Immature natural killer cell (primary cell): ENCODE data around the gene PLPPR2. TPM values are rescaled to one million over a fixed set of nuclear protein-coding genes. Genes with fewer than 3 reads are reported as not detected.
"Not testable (repeated sequence)": the region's sequence is repeated elsewhere in the genome, so short reads cannot be mapped to it uniquely, and the experiment has no call there.

Source experiments
- DNase-seq, 3 donors: peaks; one replicate each; pipeline ENCODE4 v3.0.0; 2022; ENCODE audit warnings: mixed read lengths in 1 of 3
- H3K27ac Mint-ChIP-seq, 6 donors: one replicate each; pipeline ENCODE4 v1.8.0; 2020; ENCODE audit warnings: mixed read lengths in 6 of 6, mild to moderate bottlenecking in 5 of 6, inconsistent platforms in 4 of 6, moderate library complexity in 3 of 6
- H3K27me3 Mint-ChIP-seq, 3 donors: one replicate each; pipeline ENCODE4 v1.8.0; 2020 to 2021; ENCODE audit warnings: low read depth in 3 of 3, mild to moderate bottlenecking in 3 of 3, mixed read lengths in 3 of 3, moderate library complexity in 3 of 3, inconsistent platforms in 1 of 3
- H3K36me3 Mint-ChIP-seq, 3 donors: one replicate each; pipeline ENCODE4 v1.8.0; 2020; ENCODE audit warnings: mixed read lengths in 3 of 3, inconsistent platforms in 2 of 3, mild to moderate bottlenecking in 2 of 3
- H3K4me1 Mint-ChIP-seq, 2 donors: one replicate each; pipeline ENCODE4 v1.8.0; 2020; ENCODE audit warnings: inconsistent platforms in 2 of 2, mild to moderate bottlenecking in 2 of 2, mixed read lengths in 2 of 2, moderate library complexity in 1 of 2
- H3K4me3 Mint-ChIP-seq, 5 donors: one replicate each; pipeline ENCODE4 v1.8.0; 2020; ENCODE audit warnings: mild to moderate bottlenecking in 5 of 5, mixed read lengths in 5 of 5, inconsistent platforms in 3 of 5, moderate library complexity in 3 of 5
- H3K9me3 Mint-ChIP-seq, 6 donors: one replicate each; pipeline ENCODE4 v1.8.0; 2020; ENCODE audit warnings: mild to moderate bottlenecking in 6 of 6, mixed read lengths in 6 of 6, inconsistent platforms in 4 of 6, moderate library complexity in 3 of 6
- polyA plus RNA-seq, 3 donors: library from polyadenylated mRNA; unstranded; fragments of 300-500 nt; fragmentation: Illumina TruSeq; gene quantifications; one replicate each; pipeline ENCODE4 v1.2.3, GENCODE V29; 2021

Gene PLPPR2
- polyA plus RNA-seq, 3 donors from 2014 or later = 1.2 to 2.7 (median 1.8) TPM

DNA sequence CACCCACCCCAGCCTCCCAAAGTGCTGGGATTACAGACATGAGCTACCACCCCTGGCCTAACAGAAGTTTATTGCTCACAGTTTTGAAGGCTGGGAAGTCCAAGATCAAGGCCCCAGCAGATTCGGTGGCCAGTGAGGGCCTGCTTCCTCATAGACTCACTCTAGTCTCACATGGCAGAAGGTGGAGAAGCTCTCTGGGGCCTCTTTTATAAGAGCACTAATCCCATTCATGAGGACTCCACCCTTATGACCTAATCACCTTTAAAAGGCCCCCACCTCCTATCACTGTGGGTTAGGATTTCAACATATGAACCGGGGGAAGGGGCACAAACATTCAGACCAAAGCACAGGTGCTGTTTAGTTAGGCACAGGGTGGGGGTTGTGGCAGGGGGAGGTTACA lies 12.3 kb downstream of the PLPPR2 start:
- DNase-seq = no peak
- no peak overlapping the region for H3K27ac Mint-ChIP-seq
- H3K4me1 Mint-ChIP-seq = no peaks in the 10 kb centered on the region
- peaks cover 6 to 12% (median 10%) of the 10 kb centered on the region in 3 donors for H3K36me3 Mint-ChIP-seq
- H3K4me3 Mint-ChIP-seq = no peak overlapping the region
- peaks cover 0 to 4% (median 0%) of the 10 kb centered on the region in 3 donors for H3K27me3 Mint-ChIP-seq
- no peaks in the 10 kb centered on the region for H3K9me3 Mint-ChIP-seq

DNA sequence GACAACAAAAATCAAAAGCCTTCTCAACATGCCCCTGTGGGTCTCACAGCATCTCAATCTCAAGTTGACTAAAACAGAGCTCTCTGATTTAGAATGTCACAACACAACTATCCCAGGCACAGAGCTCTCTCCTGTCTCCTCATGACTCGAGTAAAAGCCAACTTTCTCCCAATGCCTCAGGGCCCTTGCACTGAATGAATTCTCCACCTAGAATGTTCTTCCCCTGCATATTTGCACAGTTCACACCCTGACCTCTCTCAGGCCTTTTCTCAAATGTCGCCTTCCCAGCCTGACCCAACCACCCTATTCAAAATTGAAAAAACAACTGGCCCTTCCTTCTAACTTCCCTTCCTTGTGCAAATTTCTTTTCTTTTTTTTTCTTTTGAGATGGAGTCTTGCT lies 15.5 kb downstream of the PLPPR2 start:
- DNase-seq = no peak
- Mint-ChIP-seq H3K36me3 (peaks cover 6 to 12% (median 10%) of the 10 kb centered on the region in 3 donors), H3K27ac (no peak overlapping the region), H3K27me3 (peaks cover 0 to 4% (median 0%) of the 10 kb centered on the region in 3 donors), H3K4me3 (no peak overlapping the region), H3K9me3 (no peaks in the 10 kb centered on the region), H3K4me1 (peaks cover 0 to 5% of the 10 kb centered on the region in 2 donors)

DNA sequence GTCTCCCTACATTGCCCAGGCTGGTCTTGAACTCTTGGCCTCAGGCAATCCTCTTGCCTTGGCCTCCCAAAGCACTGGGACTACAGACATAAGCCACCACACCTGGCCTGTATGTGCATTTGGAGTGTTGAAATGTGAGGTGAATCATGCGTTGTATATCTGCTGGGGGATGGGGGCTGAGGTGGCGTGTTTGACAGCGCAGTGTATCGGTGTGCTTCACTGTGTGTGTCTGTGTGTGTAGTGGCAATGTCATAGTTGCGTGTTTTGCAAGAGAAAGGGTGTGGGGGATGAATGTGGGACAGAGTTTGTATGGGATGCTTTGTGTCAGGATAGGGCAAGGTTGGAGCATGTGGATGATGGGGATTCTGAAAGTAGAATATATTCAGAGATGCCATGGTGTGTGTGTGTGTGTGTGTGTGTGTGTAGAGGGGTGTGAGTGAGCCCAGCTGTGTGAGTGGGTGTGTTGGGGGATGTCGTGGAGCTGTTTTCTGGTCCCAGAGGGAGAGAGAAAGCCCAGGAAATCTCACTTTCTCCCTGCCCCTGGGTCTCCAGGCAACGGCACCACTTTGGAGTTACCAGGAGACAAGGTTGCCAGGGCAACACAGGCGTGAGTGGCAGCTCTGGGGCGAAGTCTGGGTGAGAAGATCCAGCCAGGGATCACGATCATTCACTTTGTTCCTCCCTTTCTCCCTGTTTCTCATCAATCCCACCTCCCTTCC lies 18.1 kb downstream of the PLPPR2 start:
- Mint-ChIP-seq H3K4me1 (peaks cover 0 to 14% of the 10 kb centered on the region in 2 donors), H3K27me3 (peaks cover 0 to 2% (median 0%) of the 10 kb centered on the region in 3 donors), H3K36me3 (peaks cover 11 to 16% (median 11%) of the 10 kb centered on the region in 3 donors), H3K27ac (peak overlapping the region in 2 of 6 donors; percentile 29 to 55), H3K4me3 (peak overlapping the region in 3 of 5 donors; percentile 15 to 57 (median 38)), H3K9me3 (no peaks in the 10 kb centered on the region)
- DNase-seq = no peak

DNA sequence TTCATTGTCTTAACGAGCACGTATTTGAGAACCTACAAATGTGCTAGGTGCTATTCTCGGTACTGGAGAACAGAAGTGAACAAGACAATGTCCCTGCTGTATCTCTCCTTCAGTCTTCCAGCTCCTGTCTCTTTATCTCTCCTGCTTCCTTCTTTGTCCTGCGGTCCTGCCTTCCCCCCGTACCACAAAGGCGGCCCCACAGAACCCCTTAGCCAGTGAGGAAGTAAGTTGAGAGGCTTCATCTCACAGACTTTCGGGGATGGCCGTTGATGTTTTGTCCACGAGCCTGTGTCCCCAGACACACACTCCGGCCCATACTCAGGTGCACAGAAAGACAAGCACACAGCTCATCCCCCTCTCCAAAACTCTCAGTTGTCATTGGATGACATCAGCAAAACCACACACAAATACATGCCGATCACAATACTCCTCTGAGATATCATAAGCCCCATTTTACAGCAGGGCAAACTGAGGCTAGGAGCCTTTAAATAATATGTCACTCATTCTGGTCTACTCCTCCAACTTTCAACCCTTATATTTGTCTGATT lies 18.7 kb downstream of the PLPPR2 start:
- no peaks in the 10 kb centered on the region for H3K27me3 Mint-ChIP-seq
- no peak for DNase-seq
- H3K9me3 Mint-ChIP-seq = no peaks in the 10 kb centered on the region
- H3K4me3 Mint-ChIP-seq = no peak overlapping the region
- H3K4me1 Mint-ChIP-seq = peaks cover 0 to 14% of the 10 kb centered on the region in 2 donors
- H3K36me3 Mint-ChIP-seq = peaks cover 11 to 16% (median 11%) of the 10 kb centered on the region in 3 donors
- no peak overlapping the region for H3K27ac Mint-ChIP-seq

- Mint-ChIP-seq H3K36me3 (peaks cover 8 to 12% (median 11%) of the 10 kb centered on the region in 3 donors), H3K27me3 (no peaks in the 10 kb centered on the region), H3K9me3 (no peaks in the 10 kb centered on the region), H3K27ac (no peak within 1 kb of the TSS), H3K4me1 (peaks cover 0 to 14% of the 10 kb centered on the region in 2 donors), H3K4me3 (peak within 1 kb of the TSS in 1 of 5 donors; percentile 38)
- peak; percentile 98 to 99 (median 99) for DNase-seq
These were observed 19.4 kb downstream of the PLPPR2 start, which contains the start of gene SWSAP1 for GRCh38 chr19:11374433-11375142. SWSAP1 (plus strand) TSS chr19:11374666; CDS start chr19:11374681, 15 bp downstream.

- Mint-ChIP-seq H3K4me3 (no peak overlapping the region), H3K4me1 (peaks cover 5 to 19% of the 10 kb centered on the region in 2 donors), H3K27ac (no peak overlapping the region), H3K9me3 (no peaks in the 10 kb centered on the region), H3K27me3 (no peaks in the 10 kb centered on the region), H3K36me3 (peaks cover 8 to 11% (median 11%) of the 10 kb centered on the region in 3 donors)
- peak; percentile 59 to 68 (median 68) for DNase-seq
These were observed 20.1 kb downstream of the PLPPR2 start for GRCh38 chr19:11375143-11375948.

GRCh38 chr19:11377237-11377636 lies 22.0 kb downstream of the PLPPR2 start:
- Mint-ChIP-seq H3K36me3 (peaks cover 4% of the 10 kb centered on the region in 3 donors), H3K4me1 (peaks cover 21 to 36% of the 10 kb centered on the region in 2 donors), H3K9me3 (no peaks in the 10 kb centered on the region), H3K27me3 (peaks cover 9 to 15% (median 13%) of the 10 kb centered on the region in 3 donors), H3K4me3 (peak overlapping the region in 4 of 5 donors; percentile 3 to 64 (median 47)), H3K27ac (peak overlapping the region; percentile 18 to 87 (median 72))
- no peak for DNase-seq

GRCh38 chr19:11377756-11378155 lies 22.5 kb downstream of the PLPPR2 start:
- no peak for DNase-seq
- Mint-ChIP-seq H3K27me3 (peaks cover 9 to 19% (median 16%) of the 10 kb centered on the region in 3 donors), H3K27ac (peak overlapping the region in 1 of 6 donors; percentile 64), H3K9me3 (no peaks in the 10 kb centered on the region), H3K36me3 (peaks cover 4% of the 10 kb centered on the region in 3 donors), H3K4me1 (peaks cover 25 to 39% of the 10 kb centered on the region in 2 donors), H3K4me3 (no peak overlapping the region)

DNA sequence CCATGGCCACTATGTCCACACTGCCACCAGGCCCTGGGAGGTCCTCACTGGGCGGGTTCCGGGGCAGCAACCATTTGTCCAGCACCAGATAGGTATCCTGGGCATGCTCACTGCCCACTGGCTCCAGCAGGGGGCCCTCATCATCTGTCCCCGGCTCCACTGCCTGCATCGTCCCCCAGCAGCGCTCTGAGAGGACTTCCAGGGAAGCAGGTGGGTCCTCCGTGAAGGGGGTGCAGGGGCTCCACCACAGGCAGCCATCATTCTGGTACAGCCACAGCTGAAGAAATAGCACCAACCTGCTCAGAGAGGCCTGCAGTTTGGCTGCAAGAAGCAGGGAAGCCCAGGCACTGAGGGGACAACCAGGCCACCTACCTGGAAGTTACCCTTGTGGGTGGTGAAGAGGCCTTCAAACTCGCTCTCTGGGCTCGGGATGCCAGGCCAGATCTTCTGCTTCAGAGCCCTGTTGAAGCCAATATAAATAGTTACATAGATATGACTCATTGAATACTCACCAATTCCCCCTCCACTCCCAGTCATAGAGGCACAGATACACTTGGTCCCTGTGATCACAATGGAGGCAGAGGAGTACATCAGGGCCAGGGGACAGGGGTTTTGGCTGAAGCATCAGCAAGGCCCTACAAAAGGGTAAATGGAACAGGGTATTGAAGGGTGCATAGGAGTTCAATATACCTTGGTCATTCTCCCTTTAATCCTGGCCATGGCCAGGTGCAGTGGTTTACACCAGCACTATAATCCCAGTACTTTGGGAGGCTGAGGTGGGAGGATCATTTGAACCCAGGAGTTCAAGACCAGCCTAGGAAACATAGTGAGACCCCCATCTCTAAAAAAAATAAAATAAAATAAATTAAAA lies 23.3 kb downstream of the PLPPR2 start:
- H3K27me3 Mint-ChIP-seq = peaks cover 9 to 22% (median 16%) of the 10 kb centered on the region in 3 donors
- no peak for DNase-seq
- H3K4me3 Mint-ChIP-seq = peak overlapping the region in 3 of 5 donors; percentile 17 to 50 (median 21)
- peaks cover 28 to 37% of the 10 kb centered on the region in 2 donors for H3K4me1 Mint-ChIP-seq
- no peaks in the 10 kb centered on the region for H3K9me3 Mint-ChIP-seq
- peak overlapping the region in 1 of 6 donors; percentile 44 for H3K27ac Mint-ChIP-seq
- peaks cover 4% of the 10 kb centered on the region in 3 donors for H3K36me3 Mint-ChIP-seq

DNA sequence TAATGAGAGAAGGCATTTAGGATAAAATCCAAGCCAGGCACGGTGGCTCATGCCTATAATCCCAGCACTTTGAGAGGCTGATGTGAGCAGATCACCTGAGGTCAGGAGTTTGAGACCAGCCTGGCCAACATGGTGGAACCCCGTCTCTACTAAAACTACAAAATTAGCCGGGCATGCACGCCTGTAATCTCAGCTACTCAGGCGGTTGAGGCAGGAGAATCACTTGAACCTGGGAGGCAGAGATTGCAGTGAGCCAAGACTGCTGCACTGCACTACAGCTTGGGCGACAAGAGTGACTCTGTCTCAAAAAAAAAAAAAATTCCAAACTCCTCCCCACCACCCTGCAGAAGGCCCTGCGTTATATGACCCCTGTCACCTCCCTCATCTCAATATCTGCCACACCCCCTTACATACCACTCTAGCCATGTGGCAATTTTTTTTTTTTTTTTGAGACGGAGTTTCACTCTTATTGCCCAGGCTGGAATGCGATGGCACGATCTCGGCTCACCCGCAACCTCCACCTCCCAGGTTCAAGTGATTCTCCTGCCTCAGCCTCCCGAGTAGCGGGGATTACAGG lies 24.1 kb downstream of the PLPPR2 start:
- Mint-ChIP-seq H3K4me1 (peaks cover 28 to 38% of the 10 kb centered on the region in 2 donors), H3K27me3 (peaks cover 9 to 25% (median 16%) of the 10 kb centered on the region in 3 donors), H3K27ac (peak overlapping the region in 1 of 6 donors; percentile 95)
- H3K9me3 Mint-ChIP-seq, H3K4me3 Mint-ChIP-seq, DNase-seq, H3K36me3 Mint-ChIP-seq: not testable (repeated sequence)

GRCh38 chr19:11379857-11380350 lies 24.7 kb downstream of the PLPPR2 start:
- Mint-ChIP-seq H3K27ac (peak overlapping the region; percentile 95 to 100 (median 96)), H3K4me3 (peak overlapping the region; percentile 84 to 99 (median 97)), H3K4me1 (peaks cover 28 to 38% of the 10 kb centered on the region in 2 donors), H3K9me3 (no peaks in the 10 kb centered on the region), H3K36me3 (peaks cover 4% of the 10 kb centered on the region in 3 donors), H3K27me3 (peaks cover 9 to 25% (median 18%) of the 10 kb centered on the region in 3 donors)
- DNase-seq = no peak
